Neural cell (in vitro differentiated cells): ENCODE results near the gene RUNX3. TPM values are rescaled to one million over a fixed set of nuclear protein-coding genes. Genes with fewer than 3 reads are reported as not detected.

Experiments
- H2AFZ ChIP-seq: fragments of 200-600, 300-800 bp; sonication (generic), shearing (Covaris generic); 2 replicates; pipeline ENCODE4 v1.6.0; 2014; ENCODE audit warnings: low read depth, mild to moderate bottlenecking, antibody characterized with exemption, low read length, moderate library complexity
- H3F3A ChIP-seq: fragments of 200-600 bp; shearing (Covaris generic); 2 replicates; pipeline ENCODE4 v1.6.1; 2016; ENCODE audit warnings: mild to moderate bottlenecking, moderate library complexity, mixed read lengths, antibody characterized with exemption, low read length; ENCODE audit not compliant: insufficient read depth, poor library complexity, severe bottlenecking
- H3K27ac ChIP-seq: fragments of 200-600, 300-800 bp; sonication (generic), shearing (Covaris generic); 2 replicates; pipeline ENCODE4 v1.5.1; 2014; ENCODE audit warnings: mild to moderate bottlenecking, low read length, moderate library complexity
- H3K27me3 ChIP-seq: fragments of 300-800, 200-600 bp; sonication (generic), shearing (Covaris generic); 2 replicates; pipeline ENCODE4 v1.6.0; 2014; ENCODE audit warnings: mild to moderate bottlenecking, low read depth, low read length, moderate library complexity; ENCODE audit not compliant: insufficient read depth
- H3K36me3 ChIP-seq: fragments of 300-800, 200-600 bp; sonication (generic), shearing (Covaris generic); 2 replicates; pipeline ENCODE4 v1.5.1; 2014; ENCODE audit warnings: mild to moderate bottlenecking, antibody characterized with exemption, low read length, moderate library complexity; ENCODE audit not compliant: insufficient read depth
- H3K4me2 ChIP-seq: fragments of 300-800, 200-600 bp; sonication (generic), shearing (Covaris generic); 2 replicates; pipeline ENCODE4 v1.6.0; 2014; ENCODE audit warnings: mild to moderate bottlenecking, low read length
- H3K4me3 ChIP-seq: fragments of 300-800, 200-600 bp; sonication (generic), shearing (Covaris generic); 2 replicates; pipeline ENCODE4 v1.5.1; 2014; ENCODE audit warnings: mild to moderate bottlenecking, low read length, moderate library complexity
- H3K79me2 ChIP-seq: fragments of 200-600 bp; shearing (Covaris generic); replicated peaks from 2 replicates; pipeline ENCODE4 v1.6.0; 2014; ENCODE audit warnings: mild to moderate bottlenecking, low read length, moderate library complexity; ENCODE audit not compliant: insufficient read depth
- H3K9ac ChIP-seq: fragments of 300-800, 200-600 bp; sonication (generic), shearing (Covaris generic); 2 replicates; pipeline ENCODE4 v1.6.1; 2016; ENCODE audit warnings: mild to moderate bottlenecking, low read length, mixed read lengths
- H3K9me2 ChIP-seq: fragments of 200-600 bp; shearing (Covaris generic); 2 replicates; pipeline ENCODE4 v1.6.1; 2016; ENCODE audit warnings: mild to moderate bottlenecking, low read length, mixed read lengths; ENCODE audit not compliant: insufficient read depth
- H3K9me3 ChIP-seq: fragments of 200-600, 300-800 bp; sonication (generic), shearing (Covaris generic); 2 replicates; pipeline ENCODE4 v1.6.1; 2016; ENCODE audit warnings: mild to moderate bottlenecking, mixed run types, low read length, moderate library complexity, mixed read lengths
- H4K20me1 ChIP-seq: fragments of 200-600 bp; shearing (Covaris generic); 2 replicates; pipeline ENCODE4 v1.6.1; 2016; ENCODE audit warnings: mild to moderate bottlenecking, mixed run types; ENCODE audit not compliant: insufficient read depth
- EP300 ChIP-seq: fragments of 450-650 bp; conservative IDR thresholded peaks from 2 replicates; pipeline ENCODE4 v1.6.1; 2014; ENCODE audit warnings: antibody characterized with exemption, mild to moderate bottlenecking, moderate library complexity; ENCODE audit not compliant: poor library complexity, severe bottlenecking
- EZH2 ChIP-seq: fragments of 200-600, 300-800 bp; shearing (Covaris generic), sonication (generic); IDR thresholded peaks from 2 replicates; pipeline ENCODE4 v1.6.1; 2014; ENCODE audit warnings: antibody characterized with exemption, low read length, borderline replicate concordance, mild to moderate bottlenecking; ENCODE audit not compliant: insufficient read depth, poor library complexity, severe bottlenecking
- MXI1 ChIP-seq: fragments of 450-650 bp; conservative IDR thresholded peaks from 2 replicates; pipeline ENCODE4 v1.6.1; 2014; ENCODE audit warnings: antibody characterized with exemption, mild to moderate bottlenecking; ENCODE audit not compliant: poor library complexity, severe bottlenecking
- POLR2AphosphoS5 ChIP-seq: IDR thresholded peaks from 2 replicates; pipeline ENCODE4 v1.6.1; 2012
- RAD21 ChIP-seq: fragments of 450-650 bp; conservative IDR thresholded peaks from 2 replicates; pipeline ENCODE4 v1.6.1; 2014; ENCODE audit warnings: antibody characterized with exemption, mild to moderate bottlenecking, moderate library complexity
- SMC3 ChIP-seq: fragments of 450-650 bp; conservative IDR thresholded peaks from 2 replicates; pipeline ENCODE4 v1.6.1; 2014; ENCODE audit warnings: antibody characterized with exemption, mild to moderate bottlenecking, moderate library complexity; ENCODE audit not compliant: poor library complexity
- TAF1 ChIP-seq: IDR thresholded peaks from 2 replicates; pipeline ENCODE4 v1.6.1; 2012; ENCODE audit warnings: low read depth
- polyA plus RNA-seq: library from polyadenylated mRNA; depleted of rRNA; stranded (reverse); fragments of >200 nt; gene quantifications from 2 replicates; pipeline ENCODE4 v1.2.3, GENCODE V29; 2014
- TF ChIP-seq, protein P1 (sequence below): IDR thresholded peaks from 2 replicates; pipeline ENCODE4 v1.6.1; 2012; ENCODE audit warnings: borderline replicate concordance
- TF ChIP-seq, protein P2 (sequence below): fragments of 450-650 bp; IDR thresholded peaks from 2 replicates; pipeline ENCODE4 v1.5.1; 2014; ENCODE audit warnings: antibody characterized with exemption, mild to moderate bottlenecking, moderate library complexity; ENCODE audit not compliant: poor library complexity, severe bottlenecking

Gene RUNX3
- polyA plus RNA-seq, 1 donor from 2014 or later, result not detected

DNA sequence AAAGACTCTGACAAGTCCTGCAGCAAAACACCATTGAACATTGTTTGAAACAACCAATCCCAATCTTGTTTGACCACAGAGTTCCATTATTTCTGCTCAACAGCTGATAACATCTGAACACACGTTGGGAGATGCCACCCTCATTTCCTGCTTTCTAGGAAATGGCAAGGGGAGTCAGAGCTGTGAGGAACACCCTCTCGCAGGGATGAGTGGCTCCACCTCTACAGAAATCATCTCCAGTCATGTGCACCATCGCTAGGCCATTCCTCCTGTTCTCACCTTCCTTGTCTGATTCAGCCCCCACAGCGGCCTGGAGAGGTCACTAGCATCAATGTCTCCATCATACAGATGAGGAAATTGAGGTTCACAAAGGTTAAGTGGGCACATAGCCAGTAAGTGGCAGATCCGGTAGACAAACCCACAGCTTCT, 22.4 kb upstream of the RUNX3 start:
- H3K9ac ChIP-seq, result no peak overlapping the region
- H3K27ac ChIP-seq, result no peak overlapping the region
- H3K27me3 ChIP-seq, result no peaks in the 10 kb centered on the region
- no peaks in the 10 kb centered on the region for H4K20me1 ChIP-seq
- no peaks in the 10 kb centered on the region for H3K9me2 ChIP-seq
- H3K36me3 ChIP-seq, result no peaks in the 10 kb centered on the region
- no peak overlapping the region for H3K4me2 ChIP-seq
- H3K79me2 ChIP-seq, result no peaks in the 10 kb centered on the region
- H3F3A ChIP-seq, result no peaks in the 10 kb centered on the region
- H2AFZ ChIP-seq, result no peak overlapping the region
- no peaks in the 10 kb centered on the region for H3K9me3 ChIP-seq
- H3K4me3 ChIP-seq, result no peak overlapping the region
- TF ChIP-seq TAF1 (no peak), EP300 (no peak)
- TF ChIP-seq, protein P1, sequence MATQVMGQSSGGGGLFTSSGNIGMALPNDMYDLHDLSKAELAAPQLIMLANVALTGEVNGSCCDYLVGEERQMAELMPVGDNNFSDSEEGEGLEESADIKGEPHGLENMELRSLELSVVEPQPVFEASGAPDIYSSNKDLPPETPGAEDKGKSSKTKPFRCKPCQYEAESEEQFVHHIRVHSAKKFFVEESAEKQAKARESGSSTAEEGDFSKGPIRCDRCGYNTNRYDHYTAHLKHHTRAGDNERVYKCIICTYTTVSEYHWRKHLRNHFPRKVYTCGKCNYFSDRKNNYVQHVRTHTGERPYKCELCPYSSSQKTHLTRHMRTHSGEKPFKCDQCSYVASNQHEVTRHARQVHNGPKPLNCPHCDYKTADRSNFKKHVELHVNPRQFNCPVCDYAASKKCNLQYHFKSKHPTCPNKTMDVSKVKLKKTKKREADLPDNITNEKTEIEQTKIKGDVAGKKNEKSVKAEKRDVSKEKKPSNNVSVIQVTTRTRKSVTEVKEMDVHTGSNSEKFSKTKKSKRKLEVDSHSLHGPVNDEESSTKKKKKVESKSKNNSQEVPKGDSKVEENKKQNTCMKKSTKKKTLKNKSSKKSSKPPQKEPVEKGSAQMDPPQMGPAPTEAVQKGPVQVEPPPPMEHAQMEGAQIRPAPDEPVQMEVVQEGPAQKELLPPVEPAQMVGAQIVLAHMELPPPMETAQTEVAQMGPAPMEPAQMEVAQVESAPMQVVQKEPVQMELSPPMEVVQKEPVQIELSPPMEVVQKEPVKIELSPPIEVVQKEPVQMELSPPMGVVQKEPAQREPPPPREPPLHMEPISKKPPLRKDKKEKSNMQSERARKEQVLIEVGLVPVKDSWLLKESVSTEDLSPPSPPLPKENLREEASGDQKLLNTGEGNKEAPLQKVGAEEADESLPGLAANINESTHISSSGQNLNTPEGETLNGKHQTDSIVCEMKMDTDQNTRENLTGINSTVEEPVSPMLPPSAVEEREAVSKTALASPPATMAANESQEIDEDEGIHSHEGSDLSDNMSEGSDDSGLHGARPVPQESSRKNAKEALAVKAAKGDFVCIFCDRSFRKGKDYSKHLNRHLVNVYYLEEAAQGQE, result no peak

DNA sequence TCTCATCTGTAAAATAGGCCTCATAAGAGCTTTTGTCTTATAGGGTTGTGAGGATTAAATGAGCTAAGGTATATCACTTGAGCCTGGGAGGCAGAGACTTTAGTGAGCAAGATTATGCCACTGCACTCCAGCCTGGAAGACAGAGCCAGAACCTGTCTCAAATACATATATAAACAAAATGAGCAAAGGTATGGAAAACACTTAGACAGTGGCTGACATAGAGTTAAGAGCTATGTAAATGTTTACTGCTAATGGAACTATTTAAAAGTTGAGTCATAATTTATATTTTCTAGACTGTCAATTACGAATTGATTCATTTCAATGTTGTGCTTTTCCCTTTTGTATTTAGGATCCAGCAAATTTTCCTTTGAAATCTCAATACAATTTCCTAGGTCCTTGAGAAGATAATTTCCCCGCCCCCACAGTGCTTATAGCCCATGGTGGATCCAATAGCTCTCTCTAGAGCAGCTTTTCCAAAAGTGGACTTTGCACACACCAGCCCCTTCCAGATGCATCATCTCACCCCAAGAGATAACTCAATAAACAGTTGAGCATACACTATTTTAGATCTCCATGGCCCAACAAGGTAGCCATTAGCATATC, 21.8 kb upstream of the RUNX3 start:
- H3K9me2 ChIP-seq, result no peaks in the 10 kb centered on the region
- no peak overlapping the region for H2AFZ ChIP-seq
- no peaks in the 10 kb centered on the region for H3K36me3 ChIP-seq
- H3K9me3 ChIP-seq, result no peaks in the 10 kb centered on the region
- no peak overlapping the region for H3K9ac ChIP-seq
- TF ChIP-seq TAF1 (no peak), EP300 (no peak), MXI1 (no peak), POLR2AphosphoS5 (no peak), RAD21 (no peak)
- TF ChIP-seq, protein P1, result no peak
- no peak overlapping the region for H3K27ac ChIP-seq
- no peaks in the 10 kb centered on the region for H4K20me1 ChIP-seq
- H3K4me3 ChIP-seq, result no peak overlapping the region
- no peaks in the 10 kb centered on the region for H3K27me3 ChIP-seq
- H3K4me2 ChIP-seq, result no peak overlapping the region
- no peaks in the 10 kb centered on the region for H3K79me2 ChIP-seq
- no peaks in the 10 kb centered on the region for H3F3A ChIP-seq

DNA sequence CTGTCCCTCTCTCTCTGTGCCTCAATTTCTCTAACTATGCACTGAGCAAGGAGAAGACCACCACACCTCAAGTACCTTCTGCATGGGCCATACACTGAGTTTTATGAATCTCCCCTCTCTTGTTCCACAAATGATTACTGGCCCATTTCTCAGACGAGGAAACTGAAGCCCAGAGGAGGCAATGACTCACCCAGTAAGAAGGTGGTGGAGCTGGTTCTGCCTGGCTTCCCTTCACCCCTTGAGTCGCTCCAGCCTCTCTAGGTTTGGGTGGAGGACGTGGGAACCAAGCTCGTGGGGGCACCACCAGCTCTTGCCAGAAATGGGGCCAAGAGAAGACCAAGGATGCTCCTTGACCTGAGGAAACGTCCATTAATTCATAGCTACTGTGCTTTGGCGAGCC, 21.3 kb upstream of the RUNX3 start:
- Histone ChIP-seq H3K27ac (no peak overlapping the region), H3K9me3 (no peaks in the 10 kb centered on the region), H3F3A (no peaks in the 10 kb centered on the region), H2AFZ (no peak overlapping the region), H3K27me3 (no peaks in the 10 kb centered on the region), H3K36me3 (no peaks in the 10 kb centered on the region), H3K4me2 (no peak overlapping the region), H4K20me1 (no peaks in the 10 kb centered on the region), H3K9me2 (no peaks in the 10 kb centered on the region), H3K79me2 (no peaks in the 10 kb centered on the region), H3K4me3 (no peak overlapping the region), H3K9ac (no peak overlapping the region)
- TF ChIP-seq POLR2AphosphoS5 (no peak), SMC3 (no peak), MXI1 (no peak), TAF1 (no peak), EZH2 (no peak), RAD21 (no peak)
- TF ChIP-seq, protein P2, sequence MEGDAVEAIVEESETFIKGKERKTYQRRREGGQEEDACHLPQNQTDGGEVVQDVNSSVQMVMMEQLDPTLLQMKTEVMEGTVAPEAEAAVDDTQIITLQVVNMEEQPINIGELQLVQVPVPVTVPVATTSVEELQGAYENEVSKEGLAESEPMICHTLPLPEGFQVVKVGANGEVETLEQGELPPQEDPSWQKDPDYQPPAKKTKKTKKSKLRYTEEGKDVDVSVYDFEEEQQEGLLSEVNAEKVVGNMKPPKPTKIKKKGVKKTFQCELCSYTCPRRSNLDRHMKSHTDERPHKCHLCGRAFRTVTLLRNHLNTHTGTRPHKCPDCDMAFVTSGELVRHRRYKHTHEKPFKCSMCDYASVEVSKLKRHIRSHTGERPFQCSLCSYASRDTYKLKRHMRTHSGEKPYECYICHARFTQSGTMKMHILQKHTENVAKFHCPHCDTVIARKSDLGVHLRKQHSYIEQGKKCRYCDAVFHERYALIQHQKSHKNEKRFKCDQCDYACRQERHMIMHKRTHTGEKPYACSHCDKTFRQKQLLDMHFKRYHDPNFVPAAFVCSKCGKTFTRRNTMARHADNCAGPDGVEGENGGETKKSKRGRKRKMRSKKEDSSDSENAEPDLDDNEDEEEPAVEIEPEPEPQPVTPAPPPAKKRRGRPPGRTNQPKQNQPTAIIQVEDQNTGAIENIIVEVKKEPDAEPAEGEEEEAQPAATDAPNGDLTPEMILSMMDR, result no peak
